H54 (cell line): ENCODE data around the gene IFNE.
"Not testable (repeated sequence)": the region's sequence is repeated elsewhere in the genome, so short reads cannot be mapped to it uniquely, and the experiment has no call there.

Experiments
- DNase-seq: peaks from one replicate; pipeline ENCODE4 v3.0.0; 2011; ENCODE audit warnings: low spot score, mixed read lengths; ENCODE audit not compliant: insufficient read length
- FAIRE-seq: peaks from 3 replicates; lab custom pipeline; 2011; peaks lifted over from hg19 to GRCh38; lab: Jason Lieb, UNC
- POLR2A ChIP-seq: IDR thresholded peaks from 2 replicates; pipeline ENCODE4 v1.6.1; 2011; ENCODE audit warnings: low read depth, mild to moderate bottlenecking, low read length

Gene IFNE

GRCh38 chr9:21465138-21465537 is 17.0 kb downstream of the IFNE start:
- no peak for TF ChIP-seq POLR2A
- DNase-seq (no peak), FAIRE-seq (no peak)

- FAIRE-seq (no peak), DNase-seq (no peak)
- no peak for TF ChIP-seq POLR2A
Observed at GRCh38 chr9:21461377-21461776, 20.7 kb downstream of the IFNE start.

- no peak for TF ChIP-seq POLR2A
- FAIRE-seq (no peak), DNase-seq (no peak)
Observed at GRCh38 chr9:21455320-21455719, 26.8 kb downstream of the IFNE start.

- DNase-seq (no peak), FAIRE-seq (no peak)
- TF ChIP-seq POLR2A, result no peak
Observed at GRCh38 chr9:21454149-21454548, 28.0 kb downstream of the IFNE start.

- TF ChIP-seq POLR2A, result no peak
- DNase-seq (no peak), FAIRE-seq (no peak)
Observed at GRCh38 chr9:21452681-21453080, 29.4 kb downstream of the IFNE start.

- no peak for TF ChIP-seq POLR2A
- FAIRE-seq (no peak), DNase-seq (no peak)
Observed at GRCh38 chr9:21450733-21451394, 31.2 kb downstream of the IFNE start.

- DNase-seq, FAIRE-seq: not testable (repeated sequence)
Observed at GRCh38 chr9:21449312-21449711, 32.8 kb downstream of the IFNE start.

GRCh38 chr9:21443849-21444625 is 38.1 kb downstream of the IFNE start:
- FAIRE-seq (no peak), DNase-seq (no peak)
- no peak for TF ChIP-seq POLR2A

GRCh38 chr9:21440139-21440538 is 42.0 kb downstream of the IFNE start, which contains the start of gene IFNA1:
Gene IFNA1 (plus strand): TSS chr9:21440439. CDS start chr9:21440508, 69 bp downstream.
- TF ChIP-seq POLR2A, result no peak
- DNase-seq, result no peak
- no peak for FAIRE-seq

GRCh38 chr9:21435015-21435383 is 47.1 kb downstream of the IFNE start:
- not testable (repeated sequence) for FAIRE-seq, DNase-seq

GRCh38 chr9:21434202-21435014 is 47.7 kb downstream of the IFNE start:
- no peak for TF ChIP-seq POLR2A
- no peak for DNase-seq
- FAIRE-seq, result no peak

- FAIRE-seq, result no peak
- DNase-seq, result no peak
- TF ChIP-seq POLR2A, result no peak
Observed at GRCh38 chr9:21432672-21433425, 49.3 kb downstream of the IFNE start.
